GM12878 (cell line): ENCODE results near the gene NHS. TPM values are rescaled to one million over a fixed set of nuclear protein-coding genes. Genes with fewer than 3 reads are reported as not detected.

ENCODE experiments used
- ATAC-seq: fragments of 200-7000 bp; cut with Tn5 transposase; 3 replicates; pipeline ENCODE4 v1.9.1; 2020; ENCODE audit warnings: mild to moderate bottlenecking, moderate library complexity
- BruUV-seq: library from RNA; stranded (reverse); fragments of 400-500 nt; replicated peaks from 2 replicates; lab custom pipeline; 2021; lab: Mats Ljungman, UMichigan
- CTCF ChIA-PET: fragments of 300-600 bp; sonication (Branson Sonifier 250); formaldehyde crosslinking; extraction: SDS; loops from one replicate; lab custom pipeline; 2021; ENCODE audit warnings: inconsistent platforms; lab: Yijun Ruan, JAX
- POLR2A ChIA-PET: fragments of 350-600 bp; formaldehyde crosslinking; extraction: SDS; loops from one replicate; lab custom pipeline; 2021; ENCODE audit warnings: inconsistent platforms; lab: Charles Lee
- RAD21 ChIA-PET: fragments of 300-600 bp; sonication (Branson Sonifier 250); formaldehyde crosslinking; loops from one replicate; lab custom pipeline; 2023; ENCODE audit warnings: antibody characterized with exemption; ENCODE audit not compliant: unreplicated experiment; lab: Charles Lee
- SMC1A ChIA-PET: fragments of 300-600 bp; sonication (Branson Sonifier 250); formaldehyde crosslinking; loops from one replicate; lab custom pipeline; 2023; ENCODE audit not compliant: unreplicated experiment, uncharacterized antibody; lab: Charles Lee
- DNase-seq: peaks from one replicate; pipeline ENCODE4 v3.0.0-alpha.2; 2011; ENCODE audit warnings: low read depth, low spot score
- FAIRE-seq: peaks from 3 replicates; lab custom pipeline; 2011; peaks lifted over from hg19 to GRCh38; lab: Jason Lieb, UNC
- H2AFZ ChIP-seq: 2 replicates; pipeline ENCODE4 v1.6.0; 2011; ENCODE audit warnings: low read depth, low read length, control low read depth; ENCODE audit not compliant: control insufficient read depth
- H3K27ac ChIP-seq: 2 replicates; pipeline ENCODE4 v1.5.1; 2011; ENCODE audit warnings: control low read depth; ENCODE audit not compliant: control insufficient read depth, insufficient read depth
- H3K27me3 ChIP-seq, 2 experiments: replicated peaks in 1 of 2; 2 replicates each; pipeline versions ENCODE4 v1.6.0 to v1.6.1; 2011; ENCODE audit warnings: low read length in 1 of 2; ENCODE audit not compliant: control insufficient read depth in 2 of 2, insufficient read depth in 2 of 2
- H3K36me3 ChIP-seq, 2 experiments: 2 replicates each; pipeline ENCODE4 v1.5.1; 2011; ENCODE audit warnings: low read length in 1 of 2; ENCODE audit not compliant: control insufficient read depth in 2 of 2, insufficient read depth in 2 of 2
- H3K4me1 ChIP-seq: 2 replicates; pipeline ENCODE4 v1.6.1; 2011; ENCODE audit warnings: mild to moderate bottlenecking, low read length, moderate library complexity, mixed read lengths; ENCODE audit not compliant: control insufficient read depth, insufficient read depth
- H3K4me2 ChIP-seq: 2 replicates; pipeline ENCODE4 v1.6.0; 2011; ENCODE audit warnings: control low read depth; ENCODE audit not compliant: control insufficient read depth, insufficient read depth
- H3K4me3 ChIP-seq: fragments of 200-600 bp; sonication (generic); 2 replicates; pipeline ENCODE4 v1.5.1; 2016
- H3K79me2 ChIP-seq: 2 replicates; pipeline ENCODE4 v1.6.0; 2011; ENCODE audit warnings: low read length; ENCODE audit not compliant: control insufficient read depth, insufficient read depth
- H3K9ac ChIP-seq: 2 replicates; pipeline ENCODE4 v1.8.0; 2011; ENCODE audit warnings: low read length, control low read depth, mixed read lengths; ENCODE audit not compliant: control insufficient read depth, insufficient read depth
- H3K9me3 ChIP-seq: replicated peaks from 3 replicates; pipeline ENCODE4 v1.5.1; 2011; ENCODE audit warnings: mild to moderate bottlenecking, low read length; ENCODE audit not compliant: control insufficient read depth, insufficient read depth
- H4K20me1 ChIP-seq: 2 replicates; pipeline ENCODE4 v1.6.0; 2011; ENCODE audit not compliant: control insufficient read depth, insufficient read depth
- DPF2 ChIP-seq: fragments of 450-650 bp; IDR thresholded peaks from 2 replicates; pipeline ENCODE4 v1.6.1; 2017; ENCODE audit warnings: mild to moderate bottlenecking
- KDM1A ChIP-seq: fragments of 200-600 bp; sonication (generic); IDR thresholded peaks from 2 replicates; pipeline ENCODE4 v1.6.1; 2016; ENCODE audit warnings: borderline replicate concordance
- MEF2B ChIP-seq: fragments of 450-650 bp; IDR thresholded peaks from 2 replicates; pipeline ENCODE4 v1.6.1; 2018; ENCODE audit warnings: mild to moderate bottlenecking, moderate library complexity; ENCODE audit not compliant: partially characterized antibody, poor library complexity, severe bottlenecking
- NR2C2 ChIP-seq: IDR thresholded peaks from 2 replicates; pipeline ENCODE4 v1.6.1; 2011; ENCODE audit warnings: borderline replicate concordance, low read depth; ENCODE audit not compliant: control insufficient read depth, insufficient read length
- ZNF384 ChIP-seq: IDR thresholded peaks from 2 replicates; pipeline ENCODE4 v1.6.1; 2012; ENCODE audit warnings: low read depth, mild to moderate bottlenecking, low read length, improper control_type of control experiment, borderline replicate concordance
- WGBS: methylation state at CpG from one replicate; pipeline ENCODE4 v1.1.6; 2016; ENCODE audit warnings: low lambda C conversion rate; ENCODE audit not compliant: insufficient replicate concordance, insufficient coverage; ENCODE audit errors: missing lambda C conversion rate; 5-methylcytosine and 5-hydroxymethylcytosine counted together
- in situ Hi-C: fragments of 300-500 bp; cut with MboI; formaldehyde crosslinking; loops from 9 replicates; pipeline ENCODE4 v1.14.3; 2018; ENCODE audit warnings: mixed read lengths
- intact Hi-C: fragments of 100-400 bp; cut with micrococcal nuclease; formaldehyde crosslinking; loops from one replicate; pipeline ENCODE4 v1.14.2; 2022; ENCODE audit not compliant: unreplicated experiment
- polyA plus RNA-seq, 11 experiments: library from polyadenylated mRNA; depleted of rRNA in 4 of 11; unstranded in 6 of 11; stranded (reverse) in 5 of 11; fragments of >200 nt; fragmentation: Nextera tagmentation in 4 of 11; fragmentation: Illumina TruSeq in 1 of 11; extraction: Ambion mirVana in 4 of 11; extraction: Trizol in 1 of 11; gene quantifications; 1 replicate in 1 of 11; 2 replicates in 10 of 11; pipeline versions ENCODE4 v1.2.1 to v1.2.3, GENCODE V29; 2011 to 2016; ENCODE audit warnings: inconsistent platforms in 2 of 11, missing spikeins in 2 of 11, low read depth in 1 of 11
- total RNA-seq, 4 experiments: library from RNA; depleted of rRNA in 3 of 4; stranded (reverse); fragments of >200 nt in 3 of 4; fragmentation: Illumina TruSeq in 1 of 4; extraction: Trizol in 1 of 4; gene quantifications; 2 replicates each; pipeline versions ENCODE4 v1.2.1 to v1.2.3, GENCODE V29; 2013 to 2021
- TF ChIP-seq, protein P1 (sequence below): IDR thresholded peaks from 2 replicates; pipeline ENCODE4 v1.6.1; 2012; ENCODE audit warnings: low read length, inconsistent platforms

Gene NHS
- total and polyA plus RNA-seq, 10 of the 15 experiments (the other 5 are each of a cell fraction or from before 2014, with no cell fraction given), result under 0.01 to 0.07 (median 0.03) TPM; not detected in 7

DNA sequence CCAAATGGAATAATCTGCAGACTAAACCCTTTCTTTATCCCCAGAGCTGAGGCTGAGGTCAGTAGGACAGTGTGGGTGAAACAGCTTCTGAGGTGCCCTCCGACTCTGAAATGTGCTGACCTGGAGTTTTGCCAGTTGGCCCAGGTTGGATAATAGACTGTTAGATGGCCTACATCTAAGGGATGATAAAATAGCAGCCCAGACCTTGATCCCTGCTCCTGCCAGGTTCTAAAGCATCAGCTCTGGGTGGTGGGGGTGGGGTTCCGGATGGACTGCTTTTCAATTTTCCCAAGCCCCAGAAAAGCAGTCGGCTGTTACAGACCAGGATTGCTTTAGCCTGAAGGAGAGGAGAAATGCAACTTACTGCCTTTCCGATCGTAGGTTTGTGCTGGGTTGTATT, 110.4 kb downstream of the NHS start (continued):
- TF ChIP-seq NR2C2, result no peak
- no peak for TF ChIP-seq MEF2B
- TF ChIP-seq DPF2, result no peak
- TF ChIP-seq KDM1A, result no peak
- no peak for TF ChIP-seq ZNF384
- TF ChIP-seq, all 136 proteins: peak for 0

DNA sequence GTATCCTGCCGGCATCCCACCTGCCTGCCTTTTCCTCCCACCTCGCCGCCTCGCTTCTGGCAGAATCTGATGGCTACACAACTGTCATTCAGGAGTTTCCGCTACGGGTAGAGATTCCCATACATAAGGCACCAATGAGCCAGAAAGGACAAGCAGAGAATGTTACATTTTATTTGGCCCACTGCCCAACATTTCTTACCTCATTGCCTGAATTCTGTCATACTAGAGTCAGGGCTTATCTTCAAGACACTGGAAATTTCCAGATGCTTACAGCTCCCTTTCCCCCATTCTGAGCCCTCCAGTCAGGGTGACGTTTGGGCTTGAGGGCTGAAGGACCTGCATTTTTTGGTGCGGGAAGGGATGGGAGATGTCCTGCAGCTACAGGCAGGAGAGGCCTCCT, 113.0 kb downstream of the NHS start:
- Histone ChIP-seq H4K20me1 (no peaks in the 10 kb centered on the region), H3K9ac (no peak overlapping the region), H3K27ac (no peak overlapping the region), H3K36me3 (no peaks in the 10 kb centered on the region), H3K9me3 (no peaks in the 10 kb centered on the region), H2AFZ (no peak overlapping the region), H3K27me3 (no peaks in the 10 kb centered on the region), H3K4me1 (no peaks in the 10 kb centered on the region), H3K4me2 (no peak overlapping the region), H3K79me2 (no peaks in the 10 kb centered on the region)
- BruUV-seq, result no TSS peak
- intact Hi-C loops, result no loop called here
- ChIA-PET RAD21 (no interaction called here), CTCF (no interaction called here), POLR2A (no interaction called here), SMC1A (no interaction called here)
- DNase-seq (no peak), FAIRE-seq (no peak)
- 65% methylated on average over 8 of the region's 8 CpGs for WGBS
- TF ChIP-seq, protein P1, sequence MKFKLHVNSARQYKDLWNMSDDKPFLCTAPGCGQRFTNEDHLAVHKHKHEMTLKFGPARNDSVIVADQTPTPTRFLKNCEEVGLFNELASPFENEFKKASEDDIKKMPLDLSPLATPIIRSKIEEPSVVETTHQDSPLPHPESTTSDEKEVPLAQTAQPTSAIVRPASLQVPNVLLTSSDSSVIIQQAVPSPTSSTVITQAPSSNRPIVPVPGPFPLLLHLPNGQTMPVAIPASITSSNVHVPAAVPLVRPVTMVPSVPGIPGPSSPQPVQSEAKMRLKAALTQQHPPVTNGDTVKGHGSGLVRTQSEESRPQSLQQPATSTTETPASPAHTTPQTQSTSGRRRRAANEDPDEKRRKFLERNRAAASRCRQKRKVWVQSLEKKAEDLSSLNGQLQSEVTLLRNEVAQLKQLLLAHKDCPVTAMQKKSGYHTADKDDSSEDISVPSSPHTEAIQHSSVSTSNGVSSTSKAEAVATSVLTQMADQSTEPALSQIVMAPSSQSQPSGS, result no peak
- TF ChIP-seq, all 136 proteins: peak for 0
- in situ Hi-C loops, result no loop called here
- H3K4me3 ChIP-seq, result no peak overlapping the region
- ATAC-seq, result no peak
